Mesenchymal stem cell (in vitro differentiated cells and primary cell): Measurements from ENCODE around the gene SMC6.

Source experiments
- DNase-seq: peaks from one replicate; pipeline ENCODE4 v3.0.0-alpha.2; 2013
- H2AFZ ChIP-seq: one replicate; pipeline ENCODE4 v1.6.1; 2013; ENCODE audit warnings: low read depth, mild to moderate bottlenecking, control low read depth, inconsistent platforms, low read length, moderate library complexity
- H2AK5ac ChIP-seq: 2 replicates; pipeline ENCODE4 v1.6.1; 2013; ENCODE audit warnings: low read length, moderate library complexity, mild to moderate bottlenecking, inconsistent platforms; ENCODE audit not compliant: severe bottlenecking
- H2BK120ac ChIP-seq: one replicate; pipeline ENCODE4 v1.6.1; 2013; ENCODE audit warnings: low read depth, mild to moderate bottlenecking, inconsistent platforms, low read length, moderate library complexity
- H2BK12ac ChIP-seq, 2 experiments: one replicate each; pipeline ENCODE4 v1.6.1; 2013; ENCODE audit warnings: inconsistent platforms in 2 of 2, low read length in 2 of 2, mild to moderate bottlenecking in 2 of 2, moderate library complexity in 2 of 2, control low read depth in 1 of 2
- H2BK15ac ChIP-seq: one replicate; pipeline ENCODE4 v1.6.1; 2013; ENCODE audit warnings: mild to moderate bottlenecking, low read depth, inconsistent platforms; ENCODE audit not compliant: poor library complexity, severe bottlenecking
- H2BK5ac ChIP-seq: 2 replicates; pipeline ENCODE4 v1.6.1; 2013; ENCODE audit warnings: low read depth, mild to moderate bottlenecking, low read length, control low read depth, inconsistent platforms; ENCODE audit not compliant: poor library complexity, severe bottlenecking
- H3K14ac ChIP-seq, 2 experiments: one replicate each; pipeline ENCODE4 v1.6.1; 2013; ENCODE audit warnings: inconsistent platforms in 2 of 2, low read length in 2 of 2, control low read depth in 1 of 2, mild to moderate bottlenecking in 1 of 2, moderate library complexity in 1 of 2
- H3K18ac ChIP-seq, 2 experiments: one replicate each; pipeline ENCODE4 v1.6.1; 2013; ENCODE audit warnings: inconsistent platforms in 2 of 2, low read length in 2 of 2, control low read depth in 1 of 2, low read depth in 1 of 2, mild to moderate bottlenecking in 1 of 2
- H3K23ac ChIP-seq, 2 experiments: one replicate each; pipeline ENCODE4 v1.6.1; 2013; ENCODE audit warnings: inconsistent platforms in 2 of 2, low read length in 2 of 2, mild to moderate bottlenecking in 2 of 2, moderate library complexity in 2 of 2, control low read depth in 1 of 2
- H3K27ac ChIP-seq: 2 replicates; pipeline ENCODE4 v1.5.1; 2013; ENCODE audit warnings: mild to moderate bottlenecking, moderate library complexity, low read length, control low read depth, inconsistent platforms; ENCODE audit not compliant: poor library complexity, severe bottlenecking
- H3K27me3 ChIP-seq, 2 experiments: 2 replicates each; pipeline versions ENCODE4 v1.6.1 to v1.7.0; 2013; ENCODE audit warnings: low read length in 2 of 2, mild to moderate bottlenecking in 2 of 2, moderate library complexity in 2 of 2, control low read depth in 1 of 2, inconsistent platforms in 1 of 2; ENCODE audit not compliant: control insufficient read depth in 1 of 2, insufficient read depth in 1 of 2
- H3K36me3 ChIP-seq, 2 experiments: 2 replicates each; pipeline versions ENCODE4 v1.6.1 to v1.7.0; 2013; ENCODE audit warnings: low read length in 2 of 2, control low read depth in 1 of 2, inconsistent platforms in 1 of 2, low read depth in 1 of 2, mild to moderate bottlenecking in 1 of 2; ENCODE audit not compliant: insufficient read depth in 2 of 2, control insufficient read depth in 1 of 2
- H3K4ac ChIP-seq, 2 experiments: one replicate each; pipeline ENCODE4 v1.6.1; 2013; ENCODE audit warnings: inconsistent platforms in 2 of 2, low read length in 2 of 2, mild to moderate bottlenecking in 2 of 2, moderate library complexity in 2 of 2, control low read depth in 1 of 2, low read depth in 1 of 2
- H3K4me1 ChIP-seq: 2 replicates; pipeline ENCODE4 v1.6.1; 2013; ENCODE audit warnings: low read depth, low read length, control low read depth; ENCODE audit not compliant: control insufficient read depth, insufficient read depth
- H3K4me2 ChIP-seq: 2 replicates; pipeline ENCODE4 v1.6.1; 2013; ENCODE audit warnings: low read length, mild to moderate bottlenecking, inconsistent platforms; ENCODE audit not compliant: poor library complexity, severe bottlenecking
- H3K4me3 ChIP-seq, 2 experiments: 2 replicates each; pipeline versions ENCODE4 v1.5.1 to v1.7.0; 2013; ENCODE audit warnings: low read length in 2 of 2, mild to moderate bottlenecking in 2 of 2, control low read depth in 1 of 2, low read depth in 1 of 2; ENCODE audit not compliant: insufficient read depth in 1 of 2
- H3K79me1 ChIP-seq: replicated peaks from 2 replicates; pipeline ENCODE4 v1.6.1; 2013; ENCODE audit warnings: mild to moderate bottlenecking, control low read depth, low read length, inconsistent platforms; ENCODE audit not compliant: poor library complexity, severe bottlenecking
- H3K9ac ChIP-seq: 2 replicates; pipeline ENCODE4 v1.7.0; 2013; ENCODE audit warnings: mild to moderate bottlenecking, low read length, moderate library complexity
- H3K9me3 ChIP-seq: 2 replicates; pipeline ENCODE4 v1.7.0; 2013; ENCODE audit warnings: mild to moderate bottlenecking, low read length; ENCODE audit not compliant: control insufficient read depth
- H4K8ac ChIP-seq: one replicate; pipeline ENCODE4 v1.6.1; 2013; ENCODE audit warnings: inconsistent platforms, mild to moderate bottlenecking, low read length, moderate library complexity
- H4K91ac ChIP-seq: one replicate; pipeline ENCODE4 v1.6.1; 2013; ENCODE audit warnings: mild to moderate bottlenecking, low read length, inconsistent platforms
- WGBS: methylation state at CpG from one replicate; pipeline ENCODE4 v1.1.7; 2013; ENCODE audit warnings: mixed read lengths; 5-methylcytosine and 5-hydroxymethylcytosine counted together

The SMC6 gene

GRCh38 chr2:17680119-17680518 is 73.5 kb downstream of the SMC6 start:
- Histone ChIP-seq H3K79me1 (peaks cover 3% of the 10 kb centered on the region), H3K4me2 (no peak overlapping the region), H4K8ac (no peak overlapping the region), H3K36me3 (peaks cover 0 to 75% of the 10 kb centered on the region in 2 experiments), H3K14ac (no peak overlapping the region), H3K4me3 (no peak overlapping the region), H3K27ac (no peak overlapping the region), H2BK12ac (no peak overlapping the region), H2AFZ (no peak overlapping the region), H2BK5ac (no peak overlapping the region), H3K18ac (no peak overlapping the region), H3K9ac (no peak overlapping the region), H2AK5ac (no peak overlapping the region), H3K4ac (no peak overlapping the region), H3K4me1 (no peaks in the 10 kb centered on the region), H3K23ac (no peak overlapping the region), H3K9me3 (no peaks in the 10 kb centered on the region), H2BK120ac (no peak overlapping the region), H2BK15ac (no peak overlapping the region), H4K91ac (no peak overlapping the region), H3K27me3 (no peaks in the 10 kb centered on the region)
- DNase-seq: peak; percentile 48
- 100% methylated on average over 1 of the region's 3 CpGs for WGBS

- Histone ChIP-seq H4K8ac (no peak overlapping the region), H3K27me3 (no peaks in the 10 kb centered on the region)
- no peak for DNase-seq
These were observed 78.8 kb downstream of the SMC6 start for GRCh38 chr2:17674817-17675216.

DNA sequence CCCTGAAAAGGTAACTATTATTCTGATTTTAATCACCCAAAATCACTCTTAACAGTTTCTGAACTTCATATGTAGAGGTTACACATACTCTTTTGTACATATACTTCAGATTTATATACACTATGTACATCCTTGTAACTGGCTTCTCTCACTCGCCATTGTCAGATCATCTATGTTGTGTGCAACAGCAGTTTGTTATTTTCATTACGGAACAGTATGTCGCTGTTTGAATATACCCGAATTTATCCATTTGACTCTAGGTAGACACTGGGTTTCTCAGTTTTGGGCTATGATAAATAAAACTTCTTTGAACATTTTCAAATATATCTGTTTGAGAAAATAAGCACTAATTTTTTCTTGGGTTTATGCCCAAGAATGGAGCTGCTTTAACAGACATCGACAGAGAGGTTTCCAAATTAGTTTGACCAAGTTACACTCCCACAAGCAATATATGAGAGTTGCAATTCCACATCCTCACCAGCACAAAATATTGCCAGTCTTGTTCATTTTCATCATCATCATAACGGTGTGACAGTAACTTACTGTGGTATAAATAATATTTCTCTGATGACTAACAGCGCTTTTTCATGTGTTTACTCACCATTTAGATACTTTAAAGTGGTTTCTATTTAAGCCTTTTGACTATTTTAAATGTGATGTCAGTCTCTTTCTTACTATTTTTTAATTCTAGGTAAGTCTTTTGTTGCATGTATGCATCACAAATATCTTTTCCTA is 80.9 kb downstream of the SMC6 start:
- WGBS: 94% methylated on average over 4 of the region's 7 CpGs
- no peak overlapping the region for H2BK120ac ChIP-seq
- H3K27me3 ChIP-seq: no peaks in the 10 kb centered on the region
- H2BK5ac ChIP-seq: no peak overlapping the region
- no peaks in the 10 kb centered on the region for H3K4me1 ChIP-seq
- H4K8ac ChIP-seq: no peak overlapping the region
- H2BK12ac ChIP-seq: no peak overlapping the region
- no peak overlapping the region for H3K23ac ChIP-seq
- peak; percentile 47 for DNase-seq
- no peak overlapping the region for H4K91ac ChIP-seq
- H3K79me1 ChIP-seq: peaks cover 7% of the 10 kb centered on the region
- no peak overlapping the region for H2BK15ac ChIP-seq
- peak overlapping the region; percentile 52 for H3K9ac ChIP-seq
- H3K4ac ChIP-seq: no peak overlapping the region
- H2AK5ac ChIP-seq: no peak overlapping the region
- peaks cover 0 to 45% of the 10 kb centered on the region in 2 experiments for H3K36me3 ChIP-seq
- H3K4me2 ChIP-seq: no peak overlapping the region
- H3K27ac ChIP-seq: no peak overlapping the region
- no peak overlapping the region for H3K18ac ChIP-seq
- no peak overlapping the region for H3K4me3 ChIP-seq
- no peak overlapping the region for H3K14ac ChIP-seq
- no peak overlapping the region for H2AFZ ChIP-seq
- no peaks in the 10 kb centered on the region for H3K9me3 ChIP-seq

More at GRCh38 chr2:17674817-17675216, 78.8 kb downstream of the SMC6 start:
- no peak overlapping the region for H3K27ac ChIP-seq
- no peak overlapping the region for H2AFZ ChIP-seq
- peaks cover 3% of the 10 kb centered on the region for H3K79me1 ChIP-seq
- no peak overlapping the region for H4K91ac ChIP-seq
- no peak overlapping the region for H2BK5ac ChIP-seq
- no peak overlapping the region for H2BK120ac ChIP-seq
- H3K4ac ChIP-seq: no peak overlapping the region
- H3K36me3 ChIP-seq: peaks cover 0 to 44% of the 10 kb centered on the region in 2 experiments
- no peak overlapping the region for H3K18ac ChIP-seq
- no peak overlapping the region for H3K4me2 ChIP-seq
- H2BK12ac ChIP-seq: no peak overlapping the region
- H3K4me1 ChIP-seq: no peaks in the 10 kb centered on the region
- H3K9me3 ChIP-seq: no peaks in the 10 kb centered on the region
- H2BK15ac ChIP-seq: no peak overlapping the region
- H2AK5ac ChIP-seq: no peak overlapping the region
- H3K23ac ChIP-seq: no peak overlapping the region
- H3K4me3 ChIP-seq: no peak overlapping the region
- no peak overlapping the region for H3K14ac ChIP-seq
- H3K9ac ChIP-seq: no peak overlapping the region

DNA sequence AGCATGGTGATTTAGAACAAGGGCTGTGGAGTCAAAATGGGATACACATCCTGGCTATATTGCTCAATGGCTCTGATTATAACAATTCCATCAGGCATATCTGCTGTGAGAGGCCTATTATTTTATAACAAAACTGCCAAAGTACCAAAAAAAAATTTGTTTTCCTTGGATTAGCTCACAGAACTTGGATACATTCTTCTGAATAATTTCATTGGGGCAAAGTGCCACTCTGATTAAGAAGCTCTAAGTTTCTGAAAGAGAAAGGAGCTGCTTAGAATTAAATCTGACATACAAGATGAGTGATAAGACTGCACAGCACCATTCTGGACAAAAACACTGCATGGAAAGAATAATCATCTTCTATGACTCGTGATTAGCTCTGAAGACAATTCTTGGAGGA is 85.7 kb downstream of the SMC6 start:
- Histone ChIP-seq H3K9ac (no peak overlapping the region), H2BK12ac (no peak overlapping the region), H2BK5ac (no peak overlapping the region), H3K4ac (no peak overlapping the region), H3K4me3 (no peak overlapping the region), H4K91ac (no peak overlapping the region), H3K9me3 (no peaks in the 10 kb centered on the region), H4K8ac (no peak overlapping the region), H3K79me1 (peaks cover 9% of the 10 kb centered on the region), H2AK5ac (no peak overlapping the region), H2AFZ (no peak overlapping the region), H3K4me1 (no peaks in the 10 kb centered on the region), H3K36me3 (peaks cover 6 to 65% of the 10 kb centered on the region in 2 experiments), H3K27ac (no peak overlapping the region), H3K18ac (no peak overlapping the region), H3K4me2 (no peak overlapping the region), H3K27me3 (no peaks in the 10 kb centered on the region), H3K14ac (no peak overlapping the region), H2BK15ac (no peak overlapping the region), H2BK120ac (no peak overlapping the region), H3K23ac (no peak overlapping the region)
- 100% methylated on average over 1 of the region's 1 CpG for WGBS
- no peak for DNase-seq
